ENCODE data around the gene LSM5. TPM values are rescaled to one million over a fixed set of nuclear protein-coding genes. Genes with fewer than 3 reads are reported as not detected.

Gene LSM5
- 100 to 1,000 TPM in 1 of 2 donors, 10 to 100 TPM in 1; 69.0 to 111 TPM for total RNA-seq

- Mint-ChIP-seq H3K9me3 (no peaks in the 10 kb centered on the region), H3K4me3 (peak within 1 kb of the TSS; percentile 83), H3K4me1 (no peaks in the 10 kb centered on the region), H3K36me3 (ENCODE audit: low read depth) (peaks cover 37% of the 10 kb centered on the region), H3K27ac (peak within 1 kb of the TSS; percentile 86), H3K27me3 (no peaks in the 10 kb centered on the region)
- ATAC-seq (replicated peaks), result peak; percentile 84
Observed at GRCh38 chr7:32490127-32490796, at the start of gene LSM5. Gene LSM5 (minus strand): TSS chr7:32490380. CDS start chr7:32490365, 15 bp downstream.

GRCh38 chr7:32539366-32539765 lies 49.2 kb upstream of the LSM5 start:
- no peak overlapping the region for H3K27ac Mint-ChIP-seq
- H3K4me1 Mint-ChIP-seq, result peaks cover 12% of the 10 kb centered on the region
- no peak for ATAC-seq (replicated peaks)
- peaks cover 21% of the 10 kb centered on the region for H3K36me3 Mint-ChIP-seq (ENCODE audit: low read depth)
- no peaks in the 10 kb centered on the region for H3K27me3 Mint-ChIP-seq
- no peak overlapping the region for H3K4me3 Mint-ChIP-seq
- peaks cover 5% of the 10 kb centered on the region for H3K9me3 Mint-ChIP-seq

GRCh38 chr7:32537760-32538159 lies 47.6 kb upstream of the LSM5 start:
- ATAC-seq (replicated peaks), result no peak
- Mint-ChIP-seq H3K9me3 (peaks cover 5% of the 10 kb centered on the region), H3K4me3 (no peak overlapping the region), H3K4me1 (peaks cover 12% of the 10 kb centered on the region), H3K27ac (no peak overlapping the region), H3K27me3 (no peaks in the 10 kb centered on the region), H3K36me3 (ENCODE audit: low read depth) (peaks cover 5% of the 10 kb centered on the region)

- peaks cover 12% of the 10 kb centered on the region for H3K4me1 Mint-ChIP-seq
Observed at GRCh38 chr7:32536585-32536984, 46.4 kb upstream of the LSM5 start.

GRCh38 chr7:32536016-32536415 lies 45.8 kb upstream of the LSM5 start:
- H3K9me3 Mint-ChIP-seq, result peaks cover 5% of the 10 kb centered on the region
- H3K4me3 Mint-ChIP-seq, result no peak overlapping the region
- H3K36me3 Mint-ChIP-seq (ENCODE audit: low read depth), result peaks cover 4% of the 10 kb centered on the region
- no peaks in the 10 kb centered on the region for H3K27me3 Mint-ChIP-seq
- H3K4me1 Mint-ChIP-seq, result peaks cover 12% of the 10 kb centered on the region
- H3K27ac Mint-ChIP-seq, result peak overlapping the region; percentile 5
- no peak for ATAC-seq (replicated peaks)

More at GRCh38 chr7:32536585-32536984, 46.4 kb upstream of the LSM5 start:
- no peak overlapping the region for H3K4me3 Mint-ChIP-seq
- ATAC-seq (replicated peaks), result no peak
- H3K9me3 Mint-ChIP-seq, result peaks cover 5% of the 10 kb centered on the region
- no peaks in the 10 kb centered on the region for H3K27me3 Mint-ChIP-seq
- H3K36me3 Mint-ChIP-seq (ENCODE audit: low read depth), result peaks cover 4% of the 10 kb centered on the region
- peak overlapping the region; percentile 5 for H3K27ac Mint-ChIP-seq

GRCh38 chr7:32535162-32535702 lies 45.1 kb upstream of the LSM5 start:
- peaks cover 12% of the 10 kb centered on the region for H3K4me1 Mint-ChIP-seq
- H3K36me3 Mint-ChIP-seq (ENCODE audit: low read depth), result peaks cover 4% of the 10 kb centered on the region
- peaks cover 5% of the 10 kb centered on the region for H3K9me3 Mint-ChIP-seq
- no peak for ATAC-seq (replicated peaks)
- peak overlapping the region; percentile 5 for H3K27ac Mint-ChIP-seq
- no peaks in the 10 kb centered on the region for H3K27me3 Mint-ChIP-seq
- H3K4me3 Mint-ChIP-seq, result no peak overlapping the region

- Mint-ChIP-seq H3K9me3 (peaks cover 5% of the 10 kb centered on the region), H3K4me3 (no peak overlapping the region), H3K27ac (no peak overlapping the region), H3K27me3 (no peaks in the 10 kb centered on the region), H3K36me3 (ENCODE audit: low read depth) (peaks cover 4% of the 10 kb centered on the region), H3K4me1 (peaks cover 12% of the 10 kb centered on the region)
- ATAC-seq (replicated peaks), result no peak
Observed at GRCh38 chr7:32533276-32534029, 43.3 kb upstream of the LSM5 start.

- H3K9me3 Mint-ChIP-seq, result peaks cover 5% of the 10 kb centered on the region
- peaks cover 18% of the 10 kb centered on the region for H3K4me1 Mint-ChIP-seq
- H3K4me3 Mint-ChIP-seq, result no peak overlapping the region
- no peak overlapping the region for H3K27ac Mint-ChIP-seq
- no peaks in the 10 kb centered on the region for H3K27me3 Mint-ChIP-seq
- peaks cover 4% of the 10 kb centered on the region for H3K36me3 Mint-ChIP-seq (ENCODE audit: low read depth)
- no peak for ATAC-seq (replicated peaks)
Observed at GRCh38 chr7:32532716-32533115, 42.5 kb upstream of the LSM5 start.

- Mint-ChIP-seq H3K27ac (no peak overlapping the region), H3K36me3 (ENCODE audit: low read depth) (peaks cover 4% of the 10 kb centered on the region), H3K9me3 (peaks cover 5% of the 10 kb centered on the region), H3K4me3 (no peak overlapping the region), H3K4me1 (peaks cover 18% of the 10 kb centered on the region), H3K27me3 (no peaks in the 10 kb centered on the region)
- no peak for ATAC-seq (replicated peaks)
Observed at GRCh38 chr7:32532086-32532485, 41.9 kb upstream of the LSM5 start.

- no peak overlapping the region for H3K4me3 Mint-ChIP-seq
- peaks cover 4% of the 10 kb centered on the region for H3K36me3 Mint-ChIP-seq (ENCODE audit: low read depth)
- no peak for ATAC-seq (replicated peaks)
Observed at GRCh38 chr7:32531402-32531801, 41.2 kb upstream of the LSM5 start.

GRCh38 chr7:32525839-32526238 lies 35.7 kb upstream of the LSM5 start:
- no peak overlapping the region for H3K27ac Mint-ChIP-seq
- H3K36me3 Mint-ChIP-seq (ENCODE audit: low read depth), result peaks cover 22% of the 10 kb centered on the region
- no peak for ATAC-seq (replicated peaks)
- H3K4me3 Mint-ChIP-seq, result no peak overlapping the region
- H3K4me1 Mint-ChIP-seq, result peaks cover 12% of the 10 kb centered on the region
- peaks cover 2% of the 10 kb centered on the region for H3K9me3 Mint-ChIP-seq
- no peaks in the 10 kb centered on the region for H3K27me3 Mint-ChIP-seq

More at GRCh38 chr7:32531402-32531801, 41.2 kb upstream of the LSM5 start:
- Mint-ChIP-seq H3K27ac (no peak overlapping the region), H3K9me3 (peaks cover 5% of the 10 kb centered on the region), H3K27me3 (no peaks in the 10 kb centered on the region), H3K4me1 (peaks cover 16% of the 10 kb centered on the region)

- ATAC-seq (replicated peaks), result no peak
- Mint-ChIP-seq H3K4me3 (no peak overlapping the region), H3K4me1 (peaks cover 18% of the 10 kb centered on the region), H3K27me3 (no peaks in the 10 kb centered on the region), H3K9me3 (peaks cover 4% of the 10 kb centered on the region), H3K27ac (no peak overlapping the region), H3K36me3 (ENCODE audit: low read depth) (peaks cover 31% of the 10 kb centered on the region)
Observed at GRCh38 chr7:32524631-32525030, 34.5 kb upstream of the LSM5 start.

- peaks cover 14% of the 10 kb centered on the region for H3K4me1 Mint-ChIP-seq
- H3K9me3 Mint-ChIP-seq, result peaks cover 4% of the 10 kb centered on the region
- no peak overlapping the region for H3K27ac Mint-ChIP-seq
- H3K36me3 Mint-ChIP-seq (ENCODE audit: low read depth), result peaks cover 31% of the 10 kb centered on the region
- no peaks in the 10 kb centered on the region for H3K27me3 Mint-ChIP-seq
- no peak for ATAC-seq (replicated peaks)
- no peak overlapping the region for H3K4me3 Mint-ChIP-seq
Observed at GRCh38 chr7:32522746-32523530, 32.8 kb upstream of the LSM5 start.

- peaks cover 27% of the 10 kb centered on the region for H3K4me1 Mint-ChIP-seq
- peaks cover 4% of the 10 kb centered on the region for H3K9me3 Mint-ChIP-seq
- peaks cover 60% of the 10 kb centered on the region for H3K36me3 Mint-ChIP-seq (ENCODE audit: low read depth)
- H3K4me3 Mint-ChIP-seq, result no peak overlapping the region
- no peaks in the 10 kb centered on the region for H3K27me3 Mint-ChIP-seq
- ATAC-seq (replicated peaks), result peak; percentile 68
- H3K27ac Mint-ChIP-seq, result no peak overlapping the region
Observed at GRCh38 chr7:32519763-32520162, 29.6 kb upstream of the LSM5 start.
